ENCODE data around the gene NIPBL.
A peak's percentile ranks its signal among the peaks of the same experiment; 100 is the strongest.
"Not testable (repeated sequence)": the region's sequence is repeated elsewhere in the genome, so short reads cannot be mapped to it uniquely, and the experiment has no call there.

The NIPBL gene

GRCh38 chr5:36945687-36946086, 69.1 kb downstream of the NIPBL start:
- no peak for DNase-seq (ENCODE audit: low spot score)

- DNase-seq (ENCODE audit: low spot score) = no peak
These were observed 69.5 kb downstream of the NIPBL start for GRCh38 chr5:36946101-36946500.

GRCh38 chr5:36948041-36948440, 71.5 kb downstream of the NIPBL start:
- DNase-seq (ENCODE audit: low spot score) = no peak

- DNase-seq (ENCODE audit: low spot score) = no peak
These were observed 72.1 kb downstream of the NIPBL start for GRCh38 chr5:36948650-36949049.

GRCh38 chr5:36949593-36949992, 73.0 kb downstream of the NIPBL start:
- no peak for DNase-seq (ENCODE audit: low spot score)

- DNase-seq (ENCODE audit: low spot score) = no peak
These were observed 74.3 kb downstream of the NIPBL start for GRCh38 chr5:36950586-36951457.

GRCh38 chr5:36953043-36953442, 76.5 kb downstream of the NIPBL start:
- no peak for DNase-seq (ENCODE audit: low spot score)

GRCh38 chr5:36957953-36958537, 81.5 kb downstream of the NIPBL start:
- no peak for DNase-seq (ENCODE audit: low spot score)

- DNase-seq (ENCODE audit: low spot score) = no peak
These were observed 82.0 kb downstream of the NIPBL start for GRCh38 chr5:36958612-36959011.

- no peak for DNase-seq (ENCODE audit: low spot score)
These were observed 88.6 kb downstream of the NIPBL start for GRCh38 chr5:36965179-36965578.

GRCh38 chr5:36969700-36970395, 93.3 kb downstream of the NIPBL start:
- DNase-seq (ENCODE audit: low spot score) = no peak

- DNase-seq (ENCODE audit: low spot score) = no peak
These were observed 101.6 kb downstream of the NIPBL start for GRCh38 chr5:36978196-36978595.

- DNase-seq (ENCODE audit: low spot score) = no peak
These were observed 105.6 kb downstream of the NIPBL start for GRCh38 chr5:36982146-36982545.

GRCh38 chr5:36985387-36985786, 108.8 kb downstream of the NIPBL start:
- no peak for DNase-seq (ENCODE audit: low spot score)

- no peak for DNase-seq (ENCODE audit: low spot score)
These were observed 111.8 kb downstream of the NIPBL start for GRCh38 chr5:36988396-36988795.

- no peak for DNase-seq (ENCODE audit: low spot score)
These were observed 122.0 kb downstream of the NIPBL start for GRCh38 chr5:36998578-36998977.

- no peak for DNase-seq (ENCODE audit: low spot score)
These were observed 125.7 kb downstream of the NIPBL start for GRCh38 chr5:37002176-37002751.

GRCh38 chr5:37005252-37005651, 128.7 kb downstream of the NIPBL start:
- no peak for DNase-seq (ENCODE audit: low spot score)

- peak; percentile 32 for DNase-seq (ENCODE audit: low spot score)
These were observed 129.5 kb downstream of the NIPBL start for GRCh38 chr5:37005946-37006540.

GRCh38 chr5:37013181-37013580, 136.6 kb downstream of the NIPBL start:
- not testable (repeated sequence) for DNase-seq (ENCODE audit: low spot score)

GRCh38 chr5:37014321-37014720, 137.8 kb downstream of the NIPBL start:
- DNase-seq (ENCODE audit: low spot score) = no peak
